Activated CD8-positive, alpha-beta T cell treated with anti-CD3 and anti-CD28 coated beads for 36 hours (primary cell): ENCODE measurements around the gene XPNPEP1. TPM values are rescaled to one million over a fixed set of nuclear protein-coding genes. Genes with fewer than 3 reads are reported as not detected.
A peak's percentile ranks its signal among the peaks of the same experiment; 100 is the strongest.

Experiments used
- ATAC-seq: fragments of 200-7000 bp; cut with Tn5 transposase; one replicate; pipeline ENCODE4 v1.10.0; 2021; ENCODE audit warnings: mild to moderate bottlenecking, moderate library complexity
- CTCF ChIA-PET: fragments of 350-600 bp; sonication (Branson Sonifier 250); formaldehyde crosslinking; loops from one replicate; lab custom pipeline; 2021; ENCODE audit warnings: antibody characterized with exemption; lab: Charles Lee
- POLR2A ChIA-PET: fragments of 350-600 bp; sonication (Branson Sonifier 250); formaldehyde crosslinking; loops from one replicate; lab custom pipeline; 2021; ENCODE audit warnings: antibody characterized with exemption; lab: Charles Lee
- DNase-seq: peaks from one replicate; pipeline ENCODE4 v3.0.0-alpha.2; 2020
- H3K27ac Mint-ChIP-seq: one replicate; pipeline ENCODE4 v1.8.0; 2021; ENCODE audit warnings: mild to moderate bottlenecking, mixed read lengths
- H3K27me3 Mint-ChIP-seq: one replicate; pipeline ENCODE4 v1.8.0; 2021; ENCODE audit warnings: mixed read lengths
- H3K36me3 Mint-ChIP-seq: one replicate; pipeline ENCODE4 v1.8.0; 2021; ENCODE audit warnings: low read depth, mixed read lengths
- H3K4me1 Mint-ChIP-seq: one replicate; pipeline ENCODE4 v1.8.0; 2021; ENCODE audit warnings: low read depth, mixed read lengths
- H3K4me3 Mint-ChIP-seq: one replicate; pipeline ENCODE4 v1.8.0; 2021; ENCODE audit warnings: mild to moderate bottlenecking, moderate library complexity, mixed read lengths
- H3K9me3 Mint-ChIP-seq: one replicate; pipeline ENCODE4 v1.8.0; 2021; ENCODE audit warnings: mixed read lengths
- intact Hi-C: fragments of 100-400 bp; cut with micrococcal nuclease; formaldehyde crosslinking; loops from one replicate; pipeline ENCODE4 v1.10.0; 2022
- total RNA-seq, 2 experiments: library from RNA; stranded (reverse); gene quantifications; one replicate each; pipeline ENCODE4 v1.2.3, GENCODE V29; 2021
- TF ChIP-seq, protein P1 (sequence below): fragments of 200-600 bp; IDR thresholded peaks from one replicate; pipeline ENCODE4 v1.8.0; 2022; ENCODE audit warnings: antibody characterized with exemption, mild to moderate bottlenecking

XPNPEP1 gene
- total RNA-seq, 2 experiments from 2014 or later: 96.5 to 97.0 TPM

- TF ChIP-seq, protein P1, sequence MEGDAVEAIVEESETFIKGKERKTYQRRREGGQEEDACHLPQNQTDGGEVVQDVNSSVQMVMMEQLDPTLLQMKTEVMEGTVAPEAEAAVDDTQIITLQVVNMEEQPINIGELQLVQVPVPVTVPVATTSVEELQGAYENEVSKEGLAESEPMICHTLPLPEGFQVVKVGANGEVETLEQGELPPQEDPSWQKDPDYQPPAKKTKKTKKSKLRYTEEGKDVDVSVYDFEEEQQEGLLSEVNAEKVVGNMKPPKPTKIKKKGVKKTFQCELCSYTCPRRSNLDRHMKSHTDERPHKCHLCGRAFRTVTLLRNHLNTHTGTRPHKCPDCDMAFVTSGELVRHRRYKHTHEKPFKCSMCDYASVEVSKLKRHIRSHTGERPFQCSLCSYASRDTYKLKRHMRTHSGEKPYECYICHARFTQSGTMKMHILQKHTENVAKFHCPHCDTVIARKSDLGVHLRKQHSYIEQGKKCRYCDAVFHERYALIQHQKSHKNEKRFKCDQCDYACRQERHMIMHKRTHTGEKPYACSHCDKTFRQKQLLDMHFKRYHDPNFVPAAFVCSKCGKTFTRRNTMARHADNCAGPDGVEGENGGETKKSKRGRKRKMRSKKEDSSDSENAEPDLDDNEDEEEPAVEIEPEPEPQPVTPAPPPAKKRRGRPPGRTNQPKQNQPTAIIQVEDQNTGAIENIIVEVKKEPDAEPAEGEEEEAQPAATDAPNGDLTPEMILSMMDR: no peak
- DNase-seq: no peak
- Mint-ChIP-seq H3K36me3 (peaks cover 29% of the 10 kb centered on the region), H3K4me1 (no peaks in the 10 kb centered on the region), H3K27ac (no peak overlapping the region), H3K27me3 (no peaks in the 10 kb centered on the region), H3K9me3 (peaks cover 13% of the 10 kb centered on the region), H3K4me3 (no peak overlapping the region)
- POLR2A ChIA-PET: no interaction called here
- intact Hi-C loops: no loop called here
- CTCF ChIA-PET: no interaction called here
- no peak for ATAC-seq
Measured at GRCh38 chr10:109859221-109859620, 64.1 kb downstream of the XPNPEP1 start.

DNA sequence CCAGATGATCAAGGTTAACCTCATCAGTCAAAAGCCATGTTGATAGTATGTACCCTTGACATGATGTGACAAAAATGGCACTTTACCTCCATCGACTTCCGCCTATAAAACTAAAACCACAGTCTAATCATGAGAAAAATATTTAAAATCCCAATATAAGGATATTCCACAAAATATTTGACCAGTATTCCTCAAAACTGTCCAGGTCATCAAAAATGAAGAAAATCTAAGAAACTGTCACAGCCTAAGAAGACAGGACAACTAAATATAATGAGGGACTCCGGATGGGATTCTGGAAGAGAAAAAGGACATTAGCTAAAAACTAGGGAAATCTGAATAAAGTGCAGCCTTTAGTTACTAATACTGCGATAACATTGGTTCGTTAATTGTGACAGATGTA lies 67.6 kb downstream of the XPNPEP1 start:
- H3K9me3 Mint-ChIP-seq: no peaks in the 10 kb centered on the region
- peaks cover 14% of the 10 kb centered on the region for H3K4me1 Mint-ChIP-seq
- intact Hi-C loops: no loop called here
- CTCF ChIA-PET: no interaction called here
- no peak for ATAC-seq
- peaks cover 14% of the 10 kb centered on the region for H3K36me3 Mint-ChIP-seq
- DNase-seq: no peak
- H3K27ac Mint-ChIP-seq: no peak overlapping the region
- POLR2A ChIA-PET: no interaction called here
- no peaks in the 10 kb centered on the region for H3K27me3 Mint-ChIP-seq
- TF ChIP-seq, protein P1: no peak
- no peak overlapping the region for H3K4me3 Mint-ChIP-seq

DNA sequence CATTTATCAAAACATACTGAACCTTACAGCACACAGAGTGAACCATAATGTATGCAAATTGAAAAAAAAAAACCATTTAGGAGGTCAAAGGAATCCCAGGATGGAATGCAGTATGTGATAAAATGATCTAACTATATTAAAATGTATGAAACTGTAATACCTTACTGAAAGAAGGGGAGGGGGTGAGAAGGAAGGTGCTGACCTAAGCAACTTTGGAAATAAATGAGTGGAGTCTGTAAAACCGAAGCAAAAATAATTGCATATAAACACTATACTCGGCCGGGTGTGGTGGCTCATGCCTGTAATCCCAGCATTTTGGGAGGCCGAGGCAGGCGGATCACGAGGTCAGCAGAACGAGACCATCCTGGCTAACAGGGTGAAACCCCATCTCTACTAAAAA lies 69.4 kb downstream of the XPNPEP1 start:
- ATAC-seq: no peak
- Mint-ChIP-seq H3K27ac (no peak overlapping the region), H3K9me3 (no peaks in the 10 kb centered on the region), H3K27me3 (no peaks in the 10 kb centered on the region), H3K36me3 (peaks cover under 1% of the 10 kb centered on the region), H3K4me3 (no peak overlapping the region), H3K4me1 (peaks cover 14% of the 10 kb centered on the region)
- CTCF ChIA-PET: interaction anchor here (0.7 to 2.3 kb wide), 8 partner anchors 8 to 1303 kb away, joined by 3 to 10 read pairs (median 4); no protein-coding TSS in a partner anchor
- intact Hi-C loops: no loop called here
- TF ChIP-seq, protein P1: no peak
- POLR2A ChIA-PET: no interaction called here
- DNase-seq: no peak

GRCh38 chr10:109852475-109853037 lies 70.8 kb downstream of the XPNPEP1 start:
- H3K27me3 Mint-ChIP-seq: no peaks in the 10 kb centered on the region
- intact Hi-C loops: no loop called here
- TF ChIP-seq, protein P1: peak; percentile 89
- H3K4me1 Mint-ChIP-seq: peaks cover 14% of the 10 kb centered on the region
- no peak overlapping the region for H3K4me3 Mint-ChIP-seq
- DNase-seq: peak; percentile 82
- no peaks in the 10 kb centered on the region for H3K36me3 Mint-ChIP-seq
- ATAC-seq: peak; percentile 96
- ChIA-PET CTCF (interaction anchor here (0.5 to 2.3 kb wide), 19 partner anchors 11 to 645 kb away, joined by 3 to 10 read pairs (median 4); no protein-coding TSS in a partner anchor), POLR2A (no interaction called here)
- H3K9me3 Mint-ChIP-seq: no peaks in the 10 kb centered on the region
- H3K27ac Mint-ChIP-seq: no peak overlapping the region

DNA sequence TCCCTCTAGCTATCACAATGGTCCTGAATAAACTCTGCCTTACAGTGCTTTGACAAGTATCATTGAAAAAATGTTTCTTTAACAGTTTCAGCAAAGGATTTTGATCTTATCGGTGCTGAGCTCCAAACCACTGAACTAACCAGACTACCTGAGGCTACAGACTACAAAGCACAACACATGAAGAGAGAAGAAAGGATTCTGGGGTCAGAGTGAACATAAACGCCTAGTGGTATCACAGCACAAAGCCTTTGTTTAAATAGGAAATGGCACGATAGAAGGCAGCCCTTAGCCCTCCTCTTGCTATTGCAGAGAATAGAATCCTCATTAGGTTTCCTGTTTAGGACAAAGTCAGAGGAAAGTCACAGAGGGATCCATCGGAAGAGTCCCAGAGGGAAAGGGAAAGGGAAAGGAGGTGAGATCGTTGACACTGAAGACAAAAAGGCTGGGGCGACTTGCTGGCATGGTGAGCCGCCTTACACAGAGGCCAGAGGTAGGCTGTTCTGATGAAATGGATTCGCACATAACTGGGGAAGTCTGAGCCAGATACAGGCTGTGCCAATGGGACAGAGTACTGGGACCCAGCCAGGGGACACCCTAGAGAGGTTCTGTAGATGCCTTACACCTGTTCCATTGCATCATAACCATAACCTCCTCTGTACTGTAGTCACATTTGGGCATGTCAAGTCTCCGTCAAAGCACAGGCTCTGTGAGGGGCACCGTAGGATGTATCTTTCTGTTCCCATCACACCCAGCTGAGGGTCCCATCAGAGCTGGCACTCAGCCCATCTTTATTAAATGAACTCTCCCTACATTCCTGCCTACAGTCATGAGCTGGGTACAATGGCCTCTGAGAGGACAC lies 71.5 kb downstream of the XPNPEP1 start:
- ChIA-PET POLR2A (no interaction called here), CTCF (interaction anchor here (0.5 to 2.3 kb wide), 19 partner anchors 8 to 223 kb away, joined by 3 to 10 read pairs (median 3); no protein-coding TSS in a partner anchor)
- Mint-ChIP-seq H3K9me3 (no peaks in the 10 kb centered on the region), H3K4me3 (no peak overlapping the region), H3K27me3 (no peaks in the 10 kb centered on the region), H3K36me3 (no peaks in the 10 kb centered on the region), H3K27ac (no peak overlapping the region), H3K4me1 (peaks cover 14% of the 10 kb centered on the region)
- TF ChIP-seq, protein P1: no peak
- DNase-seq (no peak), ATAC-seq (peak; percentile 34)
- intact Hi-C loops: no loop called here
